ENCODE measurements around the gene BCR. TPM values are rescaled to one million over a fixed set of nuclear protein-coding genes. Genes with fewer than 3 reads are reported as not detected.

Gene BCR
- total RNA-seq, 1 experiment from 2014 or later: 14.6 TPM

DNA sequence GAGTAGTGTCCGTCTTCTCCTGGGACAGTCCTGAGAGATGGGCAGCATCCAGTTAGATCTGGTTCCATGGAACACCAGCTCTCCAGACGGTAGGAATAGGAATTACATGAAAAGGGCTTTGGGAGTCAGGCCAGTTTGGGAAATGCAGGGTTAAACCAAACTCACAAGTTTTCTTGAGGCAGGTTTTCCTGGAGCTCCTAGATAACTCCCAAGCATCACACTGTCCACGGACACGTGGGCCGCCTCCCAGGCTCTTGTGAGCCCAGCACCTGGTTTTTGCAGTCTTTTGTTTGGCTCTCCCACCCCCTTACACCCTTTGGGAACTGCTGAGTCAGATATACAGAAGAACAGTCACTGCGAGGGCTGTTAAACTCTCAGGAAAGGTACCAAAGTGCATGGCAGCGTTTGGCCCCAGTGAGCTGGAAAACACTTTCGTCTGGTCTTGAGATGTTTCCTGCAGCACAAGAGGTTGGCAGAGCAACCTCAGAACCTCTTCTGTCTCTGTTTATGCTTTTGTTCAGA, 90.0 kb downstream of the BCR start:
- in situ Hi-C loops (cut with HindIII; ENCODE audit: low pct_unique_long_range_greater_than_20kb, low sequenced_read_pairs): no loop called here
- peak; percentile 52 for DNase-seq (ENCODE audit: low read depth, low spot score)

DNA sequence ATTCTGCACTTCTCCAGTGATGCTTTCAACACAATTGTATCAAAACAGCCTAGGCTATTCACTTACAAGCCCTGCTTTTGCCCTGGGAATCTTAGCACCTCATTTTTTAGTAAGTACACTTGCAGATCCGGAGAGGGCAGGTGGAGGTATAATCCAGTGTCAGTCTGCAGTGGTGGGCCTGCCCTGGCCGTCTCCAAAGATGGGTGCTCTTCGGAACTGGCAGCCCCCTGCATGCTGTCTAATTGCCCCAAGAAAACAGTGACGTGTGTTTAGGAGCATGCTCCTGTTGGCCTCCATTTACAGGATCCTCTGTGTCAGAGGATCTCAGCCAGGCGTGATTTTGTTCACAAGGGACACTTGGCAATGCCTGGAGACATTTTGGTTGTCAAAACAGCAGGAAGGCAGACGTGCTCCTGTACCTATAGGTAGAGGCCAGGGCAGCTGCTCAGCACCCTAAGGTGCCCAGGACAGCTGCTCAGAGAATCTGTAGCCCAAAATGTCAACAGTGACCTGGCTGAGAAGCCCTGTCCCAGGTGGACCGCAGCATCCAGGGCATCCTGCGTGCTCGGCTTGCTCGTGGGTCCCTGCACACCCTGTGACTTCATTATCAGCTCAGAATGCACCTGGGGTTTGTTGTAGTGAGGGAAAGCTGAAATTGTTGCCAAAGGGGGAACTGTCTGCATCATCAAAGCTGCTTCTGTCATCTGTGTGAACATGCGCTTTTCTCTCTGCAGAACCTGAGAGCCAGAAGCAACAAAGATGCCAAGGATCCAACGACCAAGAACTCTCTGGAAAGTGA, 90.7 kb downstream of the BCR start:
- in situ Hi-C loops (cut with HindIII; ENCODE audit: low pct_unique_long_range_greater_than_20kb, low sequenced_read_pairs): no loop called here
- DNase-seq (ENCODE audit: low read depth, low spot score): no peak

DNA sequence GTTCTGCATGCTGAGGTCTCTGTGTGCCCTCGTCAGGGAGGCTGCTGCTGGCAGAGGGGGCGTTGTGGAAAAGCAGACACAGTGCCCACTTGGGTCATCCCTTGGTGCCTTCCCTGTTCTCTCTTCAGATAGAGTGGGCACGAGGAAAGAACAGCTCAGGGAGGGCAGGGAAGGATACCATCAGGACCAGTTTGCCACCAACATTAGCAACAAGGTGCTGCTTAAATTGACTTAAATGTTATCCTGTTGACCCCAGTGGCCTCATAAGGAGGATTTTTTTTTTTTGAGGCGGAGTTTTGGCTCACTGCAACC, 91.2 kb downstream of the BCR start:
- in situ Hi-C loops (cut with HindIII; ENCODE audit: low pct_unique_long_range_greater_than_20kb, low sequenced_read_pairs): no loop called here
- DNase-seq (ENCODE audit: low read depth, low spot score): no peak

DNA sequence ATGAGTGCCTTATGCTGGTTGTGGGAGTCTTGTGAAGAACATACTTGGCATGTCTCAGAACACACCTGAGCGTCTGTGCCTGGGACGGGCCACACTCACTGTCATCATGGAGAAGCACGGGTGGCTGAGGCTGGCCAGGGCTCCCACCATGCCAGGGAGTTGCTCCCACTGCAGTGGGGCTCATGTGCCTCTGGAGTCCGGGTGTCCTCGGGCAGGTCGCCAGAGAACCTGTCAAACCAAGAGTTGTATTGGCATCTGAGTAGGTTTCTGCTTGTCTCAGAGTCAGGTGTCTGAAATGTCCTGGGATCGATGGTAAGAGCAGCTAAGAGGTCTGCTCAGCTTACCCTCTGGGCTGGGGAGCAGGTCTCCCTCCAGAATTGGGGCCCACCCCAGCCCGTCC, 92.1 kb downstream of the BCR start:
- DNase-seq (ENCODE audit: low read depth, low spot score): no peak
- in situ Hi-C loops (cut with HindIII; ENCODE audit: low pct_unique_long_range_greater_than_20kb, low sequenced_read_pairs): no loop called here

DNA sequence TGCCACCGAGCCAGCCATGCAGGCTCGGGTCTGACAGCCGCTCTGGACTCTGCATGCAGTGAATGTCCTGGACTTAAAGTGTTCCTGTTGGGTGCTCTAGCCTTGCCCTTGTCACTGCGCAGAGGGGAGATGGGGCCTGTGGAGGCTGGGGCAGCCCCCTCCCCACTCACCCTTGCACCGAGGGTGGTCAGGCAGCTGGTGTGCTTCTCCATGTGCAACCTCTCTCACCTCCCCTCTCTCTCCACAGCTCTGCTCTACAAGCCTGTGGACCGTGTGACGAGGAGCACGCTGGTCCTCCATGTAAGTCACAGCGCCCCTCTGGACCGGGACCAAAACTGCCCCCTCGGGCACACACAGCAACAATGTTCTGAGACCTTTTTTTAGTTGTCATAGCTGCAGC, 92.5 kb downstream of the BCR start:
- DNase-seq (ENCODE audit: low read depth, low spot score): no peak
- in situ Hi-C loops (cut with HindIII; ENCODE audit: low pct_unique_long_range_greater_than_20kb, low sequenced_read_pairs): no loop called here

DNA sequence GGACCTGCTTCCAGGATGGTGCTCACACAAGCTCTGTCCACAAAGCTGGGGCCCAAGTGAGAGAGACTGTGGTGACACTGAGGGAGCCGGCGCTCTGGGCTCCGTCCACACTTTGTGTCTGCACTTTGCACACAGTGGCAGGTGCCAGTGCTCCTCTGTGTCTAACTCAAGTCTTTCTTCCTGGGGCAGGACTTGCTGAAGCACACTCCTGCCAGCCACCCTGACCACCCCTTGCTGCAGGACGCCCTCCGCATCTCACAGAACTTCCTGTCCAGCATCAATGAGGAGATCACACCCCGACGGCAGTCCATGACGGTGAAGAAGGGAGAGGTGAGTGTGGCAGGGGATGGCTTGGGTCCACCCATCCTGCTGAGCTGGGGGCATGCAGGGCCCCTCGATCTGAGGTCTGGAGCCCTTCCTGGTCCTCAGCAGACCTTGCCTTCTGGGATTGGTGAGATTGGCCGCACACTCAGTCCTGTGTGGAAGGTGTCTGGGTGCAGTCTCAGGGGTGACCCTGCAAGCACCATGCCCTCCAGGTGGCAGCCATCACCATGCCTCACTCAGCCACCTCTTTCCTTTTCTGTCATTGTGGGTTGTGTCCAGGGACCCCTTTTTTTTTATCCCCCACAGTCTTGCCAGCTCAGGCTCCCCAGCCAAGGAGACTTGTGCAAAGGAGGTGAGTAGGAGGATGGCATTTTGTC, 93.3 kb downstream of the BCR start:
- in situ Hi-C loops (cut with HindIII; ENCODE audit: low pct_unique_long_range_greater_than_20kb, low sequenced_read_pairs): no loop called here
- DNase-seq (ENCODE audit: low read depth, low spot score): no peak

DNA sequence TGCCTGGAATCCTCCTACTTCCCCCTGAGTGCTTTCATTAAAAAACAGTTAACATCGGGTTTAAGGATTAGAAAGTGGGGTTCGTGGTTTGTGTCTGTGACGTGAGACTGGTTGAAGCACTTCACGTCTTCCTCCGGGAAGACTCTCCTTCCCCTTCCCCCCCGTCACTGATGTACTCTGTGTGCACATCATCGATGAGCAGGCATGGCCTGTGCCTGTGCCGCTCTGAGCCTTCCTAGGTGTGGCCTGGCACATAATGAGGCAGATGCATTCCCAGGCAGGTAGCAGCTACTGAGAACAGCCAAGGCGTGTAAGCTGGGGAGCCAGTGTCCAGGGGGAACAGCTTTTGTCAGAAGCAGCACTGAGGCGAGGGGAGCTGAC, 93.8 kb downstream of the BCR start:
- DNase-seq (ENCODE audit: low read depth, low spot score): no peak
- in situ Hi-C loops (cut with HindIII; ENCODE audit: low pct_unique_long_range_greater_than_20kb, low sequenced_read_pairs): no loop called here

DNA sequence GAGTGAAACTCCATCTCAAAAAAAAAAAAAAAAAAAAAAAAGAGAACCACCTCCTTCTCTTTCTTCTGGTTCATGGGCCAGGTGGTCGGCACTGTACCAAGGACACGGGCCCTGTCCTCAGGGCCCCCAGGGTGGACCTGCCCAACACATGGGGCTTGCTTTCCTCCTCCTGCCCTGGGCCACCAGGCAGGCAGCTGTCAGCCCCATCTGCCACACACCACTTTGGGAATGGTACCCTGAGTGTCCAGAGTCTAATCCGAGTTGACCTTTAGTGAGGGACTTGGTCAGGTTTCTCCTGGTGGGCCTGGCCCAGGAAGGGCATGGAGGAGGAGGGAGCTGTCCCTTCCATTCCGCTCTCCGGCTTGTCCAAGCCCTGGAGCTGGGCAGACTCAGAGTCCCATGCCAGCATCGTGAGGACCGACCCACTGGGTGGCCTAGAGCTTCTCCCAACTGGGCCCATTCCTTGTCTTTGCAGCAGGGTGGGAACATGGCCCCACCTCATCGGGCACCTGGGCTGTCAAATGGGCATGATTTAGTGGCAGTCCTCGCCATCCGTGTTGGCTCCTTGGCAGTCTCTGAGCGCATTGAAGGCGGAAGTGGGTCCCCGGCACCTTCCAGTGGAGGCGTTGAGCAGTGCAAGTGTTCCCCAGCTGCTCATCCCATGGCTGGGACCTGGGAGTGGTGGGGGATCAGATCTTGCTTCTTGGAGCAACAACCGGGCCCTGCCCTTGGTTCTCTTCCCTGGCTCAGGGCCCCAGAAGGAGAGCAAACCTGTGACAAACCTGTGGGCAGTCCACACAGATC, 94.8 kb downstream of the BCR start:
- in situ Hi-C loops (cut with HindIII; ENCODE audit: low pct_unique_long_range_greater_than_20kb, low sequenced_read_pairs): no loop called here
- no peak for DNase-seq (ENCODE audit: low read depth, low spot score)

DNA sequence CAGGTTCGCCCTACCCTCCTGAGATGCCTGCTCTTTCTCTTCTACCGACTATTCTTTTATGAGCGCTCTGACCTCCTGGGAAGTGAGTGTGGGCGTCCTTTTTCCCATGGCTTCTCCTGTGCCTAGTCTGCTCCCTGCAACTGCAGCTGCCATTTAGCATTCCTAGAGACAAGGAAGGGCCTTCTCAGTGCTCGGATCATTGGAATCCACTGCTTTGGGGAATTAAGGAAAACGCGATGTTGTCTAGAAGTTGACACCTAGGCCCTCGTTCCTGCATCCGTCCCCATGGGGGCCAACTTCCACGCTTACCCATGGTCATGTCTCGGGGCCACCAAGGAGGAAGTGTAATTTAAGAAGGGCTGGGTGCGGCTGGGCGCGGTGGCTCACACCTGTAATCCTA, 95.4 kb downstream of the BCR start:
- DNase-seq (ENCODE audit: low read depth, low spot score): no peak
- in situ Hi-C loops (cut with HindIII; ENCODE audit: low pct_unique_long_range_greater_than_20kb, low sequenced_read_pairs): no loop called here

DNA sequence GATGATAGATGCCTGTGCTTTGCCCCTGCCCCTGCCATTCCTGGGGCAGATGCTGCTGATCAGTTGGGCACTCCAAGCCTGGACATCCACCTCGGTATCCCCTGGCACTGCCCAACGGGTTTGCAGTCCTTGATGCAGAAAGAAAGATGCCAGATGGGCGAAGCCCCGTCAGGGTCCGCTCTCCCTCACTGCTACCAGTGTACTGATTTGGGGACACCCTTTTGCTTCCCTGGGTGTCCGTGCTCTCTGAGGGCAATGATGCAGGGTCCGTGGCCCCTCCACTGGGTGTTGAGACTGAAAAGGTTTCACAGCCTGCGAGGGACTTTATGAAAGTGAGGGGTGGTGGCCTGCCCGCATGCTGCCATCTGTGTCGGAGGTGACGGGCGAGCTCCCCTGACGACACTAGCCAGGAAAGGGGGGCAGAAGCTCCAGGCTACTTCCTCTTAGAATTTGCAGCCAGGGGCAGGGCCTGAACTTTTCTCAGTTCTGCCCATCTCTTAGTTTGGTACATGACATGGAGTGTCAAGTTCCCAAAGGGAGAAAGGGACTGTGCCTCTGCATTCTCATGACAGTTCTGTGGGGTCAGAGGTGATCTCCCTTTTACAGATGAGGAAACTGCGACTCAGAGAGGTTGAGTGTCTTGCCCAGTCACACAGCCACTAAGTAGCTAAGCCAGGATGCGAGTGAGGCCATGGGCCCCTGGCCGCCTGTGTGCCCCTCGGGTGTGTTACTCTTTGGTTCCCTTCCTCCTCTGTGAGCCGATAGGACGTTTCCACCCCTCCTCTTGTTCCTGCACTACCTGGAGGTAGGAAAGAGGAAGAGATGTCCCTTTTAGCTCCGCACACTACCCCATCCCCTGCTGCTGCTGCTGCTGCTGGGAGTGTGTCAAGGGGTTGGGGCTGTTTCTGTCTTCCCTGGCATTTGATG, 96.6 kb downstream of the BCR start:
- in situ Hi-C loops (cut with HindIII; ENCODE audit: low pct_unique_long_range_greater_than_20kb, low sequenced_read_pairs): no loop called here
- no peak for DNase-seq (ENCODE audit: low read depth, low spot score)

DNA sequence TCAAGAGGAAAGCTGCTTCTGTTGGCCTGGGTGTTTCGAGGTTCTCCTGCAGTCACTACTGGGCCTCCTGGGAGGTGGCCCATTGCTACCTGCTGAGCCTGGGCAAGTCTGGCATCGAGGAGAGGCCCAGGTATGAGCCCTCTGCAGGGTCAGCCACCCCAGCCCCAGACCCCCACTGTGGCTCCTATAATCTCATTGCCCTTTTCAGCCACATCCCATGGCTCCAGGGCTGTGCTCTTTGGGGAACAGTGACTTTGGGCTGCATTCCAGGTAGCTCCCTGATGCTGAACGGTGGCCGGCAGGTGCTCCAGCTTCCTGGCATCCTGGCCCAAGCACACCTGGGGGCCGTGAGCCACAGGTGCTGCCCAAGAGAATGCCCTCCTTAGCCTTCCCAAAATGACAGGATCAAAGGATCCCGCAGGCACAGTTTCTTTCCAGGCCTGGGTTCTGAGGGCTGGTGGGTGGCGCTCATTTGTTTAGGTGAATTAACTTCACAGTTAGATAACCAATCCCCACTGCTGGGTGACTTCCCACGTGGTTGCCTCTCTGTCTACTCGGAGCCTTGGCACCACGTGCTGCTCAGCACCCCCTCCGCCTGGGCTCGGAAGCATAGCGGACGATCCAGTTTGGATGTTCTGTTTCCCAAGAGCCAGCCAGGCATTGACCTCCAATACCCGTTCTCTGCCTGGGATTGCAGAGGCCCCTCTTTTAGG, 97.4 kb downstream of the BCR start:
- in situ Hi-C loops (cut with HindIII; ENCODE audit: low pct_unique_long_range_greater_than_20kb, low sequenced_read_pairs): no loop called here
- DNase-seq (ENCODE audit: low read depth, low spot score): no peak

DNA sequence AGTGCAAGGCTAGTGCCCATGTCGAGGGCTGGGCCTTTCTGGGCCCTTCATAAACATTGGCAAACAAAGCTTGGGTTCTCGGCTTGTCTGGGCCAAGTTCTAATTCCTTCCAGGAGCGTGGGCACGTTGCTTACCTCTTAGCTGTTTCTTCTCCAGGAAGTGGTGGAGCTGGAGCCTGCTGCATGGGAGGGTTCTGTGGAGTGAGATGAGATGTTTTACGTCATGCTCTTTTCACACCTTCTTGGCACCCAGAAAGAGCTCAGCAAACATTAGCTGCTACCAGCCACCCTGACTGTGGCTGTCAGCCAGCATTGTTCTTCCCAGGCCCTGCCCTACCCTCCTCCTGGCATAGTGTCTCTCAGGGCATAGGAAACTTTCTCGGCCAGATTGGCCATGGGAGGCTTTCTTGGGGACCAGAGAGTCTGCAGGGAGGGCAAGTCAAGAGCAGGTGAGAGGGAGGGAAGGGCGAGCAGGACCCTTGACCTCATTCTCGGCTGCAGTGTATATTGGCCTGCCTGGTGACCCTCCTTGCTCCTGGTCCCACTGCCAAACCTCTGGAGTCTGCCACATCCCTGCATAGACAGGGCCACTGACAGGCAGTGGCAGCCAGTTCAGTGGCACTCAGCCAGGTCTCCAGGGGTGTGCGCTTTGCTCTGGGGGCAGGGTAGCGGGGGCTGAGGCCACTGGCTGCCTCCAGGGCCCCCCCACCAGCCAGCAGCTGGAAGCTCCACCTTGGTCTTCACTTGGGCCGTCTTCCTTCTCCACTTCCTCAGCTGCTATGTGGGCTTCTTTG, 98.8 kb downstream of the BCR start:
- in situ Hi-C loops (cut with HindIII; ENCODE audit: low pct_unique_long_range_greater_than_20kb, low sequenced_read_pairs): no loop called here
- no peak for DNase-seq (ENCODE audit: low read depth, low spot score)

DNA sequence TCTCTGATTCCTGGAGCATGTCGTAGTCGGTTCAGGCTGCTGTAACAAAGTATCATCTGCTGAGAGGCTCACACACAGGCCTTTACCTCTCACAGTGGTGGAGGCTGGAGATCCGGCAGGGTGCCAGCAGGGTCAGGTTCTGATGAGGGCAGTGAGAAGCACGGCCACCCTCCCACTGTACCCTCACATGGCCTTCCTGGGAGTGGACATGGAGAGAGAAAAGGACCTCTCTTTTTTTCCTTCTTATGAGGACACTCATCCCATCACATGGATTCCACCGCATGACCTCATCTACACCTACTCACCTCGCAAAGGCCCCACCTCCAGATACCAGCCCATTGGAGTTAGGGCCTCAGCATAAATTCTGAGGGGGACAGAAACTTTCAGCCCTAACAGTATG, 99.5 kb downstream of the BCR start:
- in situ Hi-C loops (cut with HindIII; ENCODE audit: low pct_unique_long_range_greater_than_20kb, low sequenced_read_pairs): no loop called here
- DNase-seq (ENCODE audit: low read depth, low spot score): no peak

DNA sequence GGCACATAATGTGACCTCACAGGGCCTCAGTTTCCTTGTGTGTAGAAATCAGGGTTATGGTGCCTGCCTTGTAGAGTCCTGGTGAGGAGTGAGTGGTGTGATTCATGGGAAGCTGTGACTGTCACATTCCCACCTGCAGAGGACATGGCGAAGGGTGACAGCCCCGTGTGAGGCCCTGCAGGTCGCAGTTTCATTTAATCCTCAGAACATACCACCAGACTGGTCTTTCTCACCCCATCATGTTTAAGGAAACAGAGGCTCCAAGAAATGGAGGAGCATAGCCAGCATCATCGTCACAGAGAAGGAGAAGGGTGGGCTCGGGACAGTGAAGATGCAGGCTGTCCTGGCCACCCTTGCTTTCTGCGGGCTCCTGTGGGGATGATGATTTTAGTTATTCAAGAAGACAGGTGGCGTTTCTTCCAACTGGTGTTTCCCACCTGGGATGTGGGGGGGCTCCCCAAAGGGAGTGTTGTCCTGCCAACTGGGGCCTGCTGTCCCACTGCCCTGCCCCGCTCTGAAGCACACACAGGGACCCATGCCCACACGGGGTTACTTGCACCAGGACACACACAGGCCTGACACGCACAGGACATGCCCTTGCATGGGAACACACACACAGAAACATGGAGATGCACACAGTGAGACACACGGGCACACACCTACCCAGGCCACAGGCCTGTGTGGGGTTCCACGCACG, 100.2 kb downstream of the BCR start:
- no peak for DNase-seq (ENCODE audit: low read depth, low spot score)
- in situ Hi-C loops (cut with HindIII; ENCODE audit: low pct_unique_long_range_greater_than_20kb, low sequenced_read_pairs): no loop called here

DNA sequence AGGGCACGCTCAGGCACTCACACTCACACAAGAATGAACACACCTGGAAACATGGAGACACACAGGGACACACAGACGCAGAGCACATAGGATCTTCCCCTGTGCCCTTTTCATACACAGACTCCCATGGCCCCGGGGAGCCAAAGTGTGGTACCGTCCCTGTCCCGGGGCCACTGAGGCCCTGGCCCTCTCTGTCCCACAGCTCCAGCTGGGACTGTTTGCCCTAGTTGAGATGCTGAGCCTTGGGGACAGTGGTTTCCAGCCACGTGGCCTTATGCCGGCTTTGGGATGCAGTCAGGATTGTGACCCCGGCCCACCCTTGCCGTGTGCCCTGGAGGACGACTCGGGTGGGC, 100.7 kb downstream of the BCR start:
- no peak for DNase-seq (ENCODE audit: low read depth, low spot score)
- in situ Hi-C loops (cut with HindIII; ENCODE audit: low pct_unique_long_range_greater_than_20kb, low sequenced_read_pairs): no loop called here
